ENCODE results near the gene LIPK. TPM values are rescaled to one million over a fixed set of nuclear protein-coding genes. Genes with fewer than 3 reads are reported as not detected.
"Not testable (repeated sequence)": the region's sequence is repeated elsewhere in the genome, so short reads cannot be mapped to it uniquely, and the experiment has no call there.

Gene LIPK
- polyA plus RNA-seq, 1 donor (not counting 4 experiments of a cell fraction or from before 2014, with no cell fraction given), result 0.56 TPM

GRCh38 chr10:88661018-88661417 is 45.0 kb upstream of the LIPK start:
- Histone ChIP-seq H3K4me2 (ENCODE audit: control insufficient read depth, extremely low read depth, insufficient read depth, low read depth, low read length) (no peak overlapping the region), H3K27me3 (ENCODE audit: control insufficient read depth, extremely low read depth, insufficient read depth, low read length) (no peaks in the 10 kb centered on the region), H2AFZ (ENCODE audit: control insufficient read depth, low read length) (no peak overlapping the region), H4K20me1 (ENCODE audit: control insufficient read depth, extremely low read depth, insufficient read depth, low read length) (no peaks in the 10 kb centered on the region), H3K79me2 (ENCODE audit: control insufficient read depth, insufficient read depth, low read length) (no peaks in the 10 kb centered on the region), H3K9me3 (ENCODE audit: control insufficient read depth, low read depth, low read length) (no peaks in the 10 kb centered on the region), H3K4me1 (ENCODE audit: control insufficient read depth, extremely low read depth, insufficient read depth, low read length) (peaks cover 9% of the 10 kb centered on the region), H3K36me3 (ENCODE audit: control insufficient read depth in 2 of 2, extremely low read depth in 1 of 2, insufficient read depth in 2 of 2, low read length in 2 of 2) (no peaks in the 10 kb centered on the region), H3K4me3 (ENCODE audit: control insufficient read depth in 2 of 3, extremely low read depth in 1 of 3, insufficient read depth in 2 of 3, low read depth in 1 of 3, low read length in 3 of 3) (no peak overlapping the region), H3K27ac (ENCODE audit: control insufficient read depth, insufficient read depth, low read length) (no peak overlapping the region), H3K9ac (ENCODE audit: control insufficient read depth, extremely low read depth, insufficient read depth, low read length) (no peak overlapping the region), H3K9me1 (ENCODE audit: control insufficient read depth, extremely low read depth, insufficient read depth, low read length) (no peaks in the 10 kb centered on the region)
- FAIRE-seq (no peak), DNase-seq (ENCODE audit: low read depth, low spot score) (no peak)
- TF ChIP-seq CTCF (optimal IDR thresholded peaks at IDR 0.05 in 1 of 3, IDR thresholded peaks at IDR 0.05 in 1 of 3, conservative IDR thresholded peaks at IDR 0.05 in 1 of 3; ENCODE audit: extremely low read depth in 1 of 3, insufficient read depth in 2 of 3, low read length in 3 of 3), result no peak
- no peak for TF ChIP-seq EZH2 (IDR thresholded peaks at IDR 0.05; ENCODE audit: low read length)
- dilution Hi-C loops (cut with MboI; ENCODE audit: extremely low pct_ligation_motif_present, low sequenced_read_pairs), result no loop called here

GRCh38 chr10:88661577-88661976 is 44.5 kb upstream of the LIPK start:
- no peak for DNase-seq (ENCODE audit: low read depth, low spot score)
- H3K4me1 ChIP-seq (ENCODE audit: control insufficient read depth, extremely low read depth, insufficient read depth, low read length), result peaks cover 9% of the 10 kb centered on the region
- dilution Hi-C loops (cut with MboI; ENCODE audit: extremely low pct_ligation_motif_present, low sequenced_read_pairs), result no loop called here
- H3K4me3 ChIP-seq (ENCODE audit: control insufficient read depth in 2 of 3, extremely low read depth in 1 of 3, insufficient read depth in 2 of 3, low read depth in 1 of 3, low read length in 3 of 3), result no peak overlapping the region
- H3K27me3 ChIP-seq (ENCODE audit: control insufficient read depth, extremely low read depth, insufficient read depth, low read length), result no peaks in the 10 kb centered on the region
- TF ChIP-seq EZH2 (IDR thresholded peaks at IDR 0.05; ENCODE audit: low read length) (no peak), CTCF (optimal IDR thresholded peaks at IDR 0.05 in 1 of 3, IDR thresholded peaks at IDR 0.05 in 1 of 3, conservative IDR thresholded peaks at IDR 0.05 in 1 of 3; ENCODE audit: extremely low read depth in 1 of 3, insufficient read depth in 2 of 3, low read length in 3 of 3) (no peak)
- FAIRE-seq, result no peak
- no peaks in the 10 kb centered on the region for H4K20me1 ChIP-seq (ENCODE audit: control insufficient read depth, extremely low read depth, insufficient read depth, low read length)
- no peak overlapping the region for H2AFZ ChIP-seq (ENCODE audit: control insufficient read depth, low read length)
- no peaks in the 10 kb centered on the region for H3K79me2 ChIP-seq (ENCODE audit: control insufficient read depth, insufficient read depth, low read length)
- H3K9me3 ChIP-seq (ENCODE audit: control insufficient read depth, low read depth, low read length), result no peaks in the 10 kb centered on the region
- no peaks in the 10 kb centered on the region for H3K9me1 ChIP-seq (ENCODE audit: control insufficient read depth, extremely low read depth, insufficient read depth, low read length)
- no peak overlapping the region for H3K4me2 ChIP-seq (ENCODE audit: control insufficient read depth, extremely low read depth, insufficient read depth, low read depth, low read length)
- H3K9ac ChIP-seq (ENCODE audit: control insufficient read depth, extremely low read depth, insufficient read depth, low read length), result no peak overlapping the region
- H3K36me3 ChIP-seq (ENCODE audit: control insufficient read depth in 2 of 2, extremely low read depth in 1 of 2, insufficient read depth in 2 of 2, low read length in 2 of 2), result no peaks in the 10 kb centered on the region
- no peak overlapping the region for H3K27ac ChIP-seq (ENCODE audit: control insufficient read depth, insufficient read depth, low read length)

GRCh38 chr10:88663153-88663552 is 42.9 kb upstream of the LIPK start:
- dilution Hi-C loops (cut with MboI; ENCODE audit: extremely low pct_ligation_motif_present, low sequenced_read_pairs); H3K36me3 ChIP-seq (ENCODE audit: control insufficient read depth in 2 of 2, extremely low read depth in 1 of 2, insufficient read depth in 2 of 2, low read length in 2 of 2); H3K79me2 ChIP-seq (ENCODE audit: control insufficient read depth, insufficient read depth, low read length); H3K4me1 ChIP-seq (ENCODE audit: control insufficient read depth, extremely low read depth, insufficient read depth, low read length); H3K9me3 ChIP-seq (ENCODE audit: control insufficient read depth, low read depth, low read length); H3K4me3 ChIP-seq (ENCODE audit: control insufficient read depth in 2 of 3, extremely low read depth in 1 of 3, insufficient read depth in 2 of 3, low read depth in 1 of 3, low read length in 3 of 3); H3K27ac ChIP-seq (ENCODE audit: control insufficient read depth, insufficient read depth, low read length); H2AFZ ChIP-seq (ENCODE audit: control insufficient read depth, low read length); H3K9ac ChIP-seq (ENCODE audit: control insufficient read depth, extremely low read depth, insufficient read depth, low read length); H3K9me1 ChIP-seq (ENCODE audit: control insufficient read depth, extremely low read depth, insufficient read depth, low read length); H3K4me2 ChIP-seq (ENCODE audit: control insufficient read depth, extremely low read depth, insufficient read depth, low read depth, low read length); H3K27me3 ChIP-seq (ENCODE audit: control insufficient read depth, extremely low read depth, insufficient read depth, low read length); DNase-seq (ENCODE audit: low read depth, low spot score); FAIRE-seq; H4K20me1 ChIP-seq (ENCODE audit: control insufficient read depth, extremely low read depth, insufficient read depth, low read length): not testable (repeated sequence)
